ENCODE results near the gene REEP3.

The REEP3 gene

DNA sequence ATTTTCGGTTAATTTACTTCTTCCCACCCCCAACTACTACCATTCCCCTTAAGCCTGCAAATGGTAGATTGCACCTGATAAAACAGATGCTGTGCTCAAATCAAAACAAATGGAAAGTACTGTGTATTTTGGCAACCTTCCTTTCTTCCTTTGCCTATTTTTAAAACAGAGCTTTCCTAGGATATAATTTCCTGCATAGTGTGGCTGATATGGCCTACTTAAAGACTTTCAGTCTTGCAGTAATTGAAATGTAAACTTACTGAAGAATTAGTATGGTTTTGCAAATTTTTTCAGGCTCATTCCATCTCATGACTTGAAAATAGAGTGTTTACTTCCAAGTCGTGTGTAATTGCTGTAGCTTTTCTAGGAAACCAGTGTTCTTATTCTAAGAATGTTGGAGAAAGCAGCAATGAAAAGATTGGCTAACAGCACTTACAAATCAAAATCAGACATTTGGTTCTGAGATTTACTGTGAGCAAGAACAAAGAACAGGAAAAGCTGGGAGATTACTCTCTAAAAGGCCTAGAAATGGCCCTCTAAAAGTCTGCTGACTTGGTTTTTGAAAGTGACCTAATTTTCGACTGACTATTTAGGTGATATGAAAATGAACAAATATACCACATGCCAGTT is 52.0 kb downstream of the REEP3 start:
- Histone ChIP-seq H3K9me3 (ENCODE audit: insufficient read depth, low read length, severe bottlenecking) (no peaks in the 10 kb centered on the region), H4K20me1 (ENCODE audit: insufficient read depth, low read length) (no peaks in the 10 kb centered on the region), H3K27me3 (ENCODE audit: insufficient read depth, low read length, poor library complexity) (no peaks in the 10 kb centered on the region), H3K4me3 (ENCODE audit: low read depth in 1 of 2, low read length in 2 of 2) (no peak overlapping the region), H3K9ac (ENCODE audit: low read depth, low read length) (no peak overlapping the region), H3K27ac (ENCODE audit: low read length) (no peak overlapping the region), H3K79me2 (ENCODE audit: insufficient read depth, low read length) (peaks cover 6% of the 10 kb centered on the region; the same call in 1 of the 2 replicates), H3K36me3 (ENCODE audit: insufficient read depth, low read length) (peaks cover 28% of the 10 kb centered on the region), H3K4me1 (ENCODE audit: insufficient read depth, low read length) (peaks cover 11% of the 10 kb centered on the region), H2AFZ (ENCODE audit: low read depth, low read length) (no peak overlapping the region), H3K4me2 (ENCODE audit: insufficient read depth, low read length) (no peak overlapping the region)
- TF ChIP-seq, protein P1, sequence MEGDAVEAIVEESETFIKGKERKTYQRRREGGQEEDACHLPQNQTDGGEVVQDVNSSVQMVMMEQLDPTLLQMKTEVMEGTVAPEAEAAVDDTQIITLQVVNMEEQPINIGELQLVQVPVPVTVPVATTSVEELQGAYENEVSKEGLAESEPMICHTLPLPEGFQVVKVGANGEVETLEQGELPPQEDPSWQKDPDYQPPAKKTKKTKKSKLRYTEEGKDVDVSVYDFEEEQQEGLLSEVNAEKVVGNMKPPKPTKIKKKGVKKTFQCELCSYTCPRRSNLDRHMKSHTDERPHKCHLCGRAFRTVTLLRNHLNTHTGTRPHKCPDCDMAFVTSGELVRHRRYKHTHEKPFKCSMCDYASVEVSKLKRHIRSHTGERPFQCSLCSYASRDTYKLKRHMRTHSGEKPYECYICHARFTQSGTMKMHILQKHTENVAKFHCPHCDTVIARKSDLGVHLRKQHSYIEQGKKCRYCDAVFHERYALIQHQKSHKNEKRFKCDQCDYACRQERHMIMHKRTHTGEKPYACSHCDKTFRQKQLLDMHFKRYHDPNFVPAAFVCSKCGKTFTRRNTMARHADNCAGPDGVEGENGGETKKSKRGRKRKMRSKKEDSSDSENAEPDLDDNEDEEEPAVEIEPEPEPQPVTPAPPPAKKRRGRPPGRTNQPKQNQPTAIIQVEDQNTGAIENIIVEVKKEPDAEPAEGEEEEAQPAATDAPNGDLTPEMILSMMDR (IDR thresholded peaks at IDR 0.05; ENCODE audit: borderline replicate concordance, extremely low read depth, low read length, poor library complexity, severe bottlenecking) = no peak
- no peak for TF ChIP-seq EZH2 (IDR thresholded peaks at IDR 0.05; ENCODE audit: borderline replicate concordance, low read depth, low read length, severe bottlenecking)
- peak; percentile 52; the same call in 2 of the 3 replicates for ATAC-seq (ENCODE audit: insufficient read depth, low read depth)
- no peak for DNase-seq

DNA sequence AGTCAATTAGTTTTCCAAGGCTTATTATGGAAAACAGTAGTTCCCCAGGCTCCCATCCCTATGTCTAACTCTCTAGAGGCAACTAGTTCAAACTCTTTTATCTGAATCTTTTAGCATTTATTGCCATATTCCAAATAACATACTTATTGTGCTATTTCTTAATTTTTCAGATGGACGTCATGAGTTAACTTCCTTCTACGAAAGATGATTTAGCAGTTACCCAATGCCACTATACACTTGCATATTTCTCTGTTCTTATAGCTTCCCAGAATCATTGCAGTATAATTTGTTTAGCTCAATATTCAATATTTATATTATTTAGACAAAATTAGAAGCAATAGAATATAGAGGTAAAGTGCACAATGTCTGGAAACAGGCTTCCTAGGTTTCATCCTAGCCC is 52.8 kb downstream of the REEP3 start:
- no peak for DNase-seq
- H3K27ac ChIP-seq (ENCODE audit: low read length) = no peak overlapping the region
- no peak overlapping the region for H2AFZ ChIP-seq (ENCODE audit: low read depth, low read length)
- ATAC-seq (ENCODE audit: insufficient read depth, low read depth) = no peak
- peaks cover 6% of the 10 kb centered on the region; the same call in 1 of the 2 replicates for H3K79me2 ChIP-seq (ENCODE audit: insufficient read depth, low read length)
- H3K36me3 ChIP-seq (ENCODE audit: insufficient read depth, low read length) = peaks cover 30% of the 10 kb centered on the region
- no peaks in the 10 kb centered on the region for H3K9me3 ChIP-seq (ENCODE audit: insufficient read depth, low read length, severe bottlenecking)
- no peak overlapping the region for H3K4me3 ChIP-seq (ENCODE audit: low read depth in 1 of 2, low read length in 2 of 2)
- TF ChIP-seq, protein P1 (IDR thresholded peaks at IDR 0.05; ENCODE audit: borderline replicate concordance, extremely low read depth, low read length, poor library complexity, severe bottlenecking) = no peak
- TF ChIP-seq EZH2 (IDR thresholded peaks at IDR 0.05; ENCODE audit: borderline replicate concordance, low read depth, low read length, severe bottlenecking) = no peak
- no peaks in the 10 kb centered on the region for H3K27me3 ChIP-seq (ENCODE audit: insufficient read depth, low read length, poor library complexity)
- no peak overlapping the region for H3K9ac ChIP-seq (ENCODE audit: low read depth, low read length)
- H3K4me2 ChIP-seq (ENCODE audit: insufficient read depth, low read length) = no peak overlapping the region
- H3K4me1 ChIP-seq (ENCODE audit: insufficient read depth, low read length) = peaks cover 11% of the 10 kb centered on the region
- H4K20me1 ChIP-seq (ENCODE audit: insufficient read depth, low read length) = no peaks in the 10 kb centered on the region

DNA sequence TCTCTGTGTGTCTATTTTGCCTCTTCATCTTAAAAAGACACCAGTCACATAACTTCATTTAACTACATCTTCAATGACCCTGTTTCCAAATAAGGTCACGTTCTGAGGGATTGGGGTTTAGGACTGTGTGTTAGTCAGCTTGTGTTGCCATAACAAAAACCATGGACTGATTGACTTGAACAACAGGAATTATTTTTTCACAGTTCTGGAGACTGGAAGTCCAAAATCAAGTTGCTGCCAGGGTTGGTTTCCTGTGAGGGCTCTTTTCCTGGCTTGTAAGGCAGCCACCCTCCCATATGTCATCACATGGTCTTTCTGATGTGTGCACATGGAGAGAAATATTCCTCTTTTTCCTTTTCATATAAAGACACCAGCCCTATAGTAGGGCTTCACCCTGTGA is 55.3 kb downstream of the REEP3 start:
- ATAC-seq (ENCODE audit: insufficient read depth, low read depth) (no peak), DNase-seq (no peak)
- Histone ChIP-seq H3K79me2 (ENCODE audit: insufficient read depth, low read length) (peaks cover 10% of the 10 kb centered on the region; the same call in 1 of the 2 replicates), H3K4me1 (ENCODE audit: insufficient read depth, low read length) (peaks cover 11% of the 10 kb centered on the region), H3K9ac (ENCODE audit: low read depth, low read length) (no peak overlapping the region), H2AFZ (ENCODE audit: low read depth, low read length) (no peak overlapping the region), H3K4me3 (ENCODE audit: low read depth in 1 of 2, low read length in 2 of 2) (no peak overlapping the region), H3K4me2 (ENCODE audit: insufficient read depth, low read length) (no peak overlapping the region), H3K36me3 (ENCODE audit: insufficient read depth, low read length) (peaks cover 22% of the 10 kb centered on the region; the same call in 1 of the 2 replicates), H4K20me1 (ENCODE audit: insufficient read depth, low read length) (no peaks in the 10 kb centered on the region), H3K27me3 (ENCODE audit: insufficient read depth, low read length, poor library complexity) (no peaks in the 10 kb centered on the region), H3K27ac (ENCODE audit: low read length) (no peak overlapping the region), H3K9me3 (ENCODE audit: insufficient read depth, low read length, severe bottlenecking) (no peaks in the 10 kb centered on the region)
- TF ChIP-seq, protein P1 (IDR thresholded peaks at IDR 0.05; ENCODE audit: borderline replicate concordance, extremely low read depth, low read length, poor library complexity, severe bottlenecking) = no peak
- no peak for TF ChIP-seq EZH2 (IDR thresholded peaks at IDR 0.05; ENCODE audit: borderline replicate concordance, low read depth, low read length, severe bottlenecking)

Data from DND-41 (cell line).